ENCODE data around the gene ZNF574. TPM values are rescaled to one million over a fixed set of nuclear protein-coding genes. Genes with fewer than 3 reads are reported as not detected.

ZNF574 gene
- total RNA-seq, 4 donors from 2014 or later = 13.2 to 24.3 (median 16.2) TPM

DNA sequence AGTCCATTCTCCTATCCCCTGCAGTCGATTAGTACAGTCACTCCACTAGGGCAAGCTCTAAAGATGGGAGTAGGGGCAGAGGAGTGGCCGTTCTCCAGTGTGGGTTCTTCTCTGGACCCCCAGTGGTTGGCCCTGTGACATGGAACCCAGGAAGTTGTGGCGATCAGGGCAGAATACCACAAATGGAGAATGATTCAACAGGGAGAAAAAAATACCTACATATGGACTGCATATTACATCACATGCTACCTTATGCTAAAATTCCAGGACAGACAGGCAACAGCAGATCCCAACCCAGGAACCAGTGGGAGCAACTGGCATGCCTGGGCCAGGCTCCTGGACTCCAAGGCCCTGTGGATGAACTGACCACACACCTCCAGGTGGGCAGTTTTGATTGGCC, 35.8 kb downstream of the ZNF574 start:
- no peak for TF ChIP-seq POLR2A (IDR thresholded peaks at IDR 0.05)
- TF ChIP-seq, protein P1, sequence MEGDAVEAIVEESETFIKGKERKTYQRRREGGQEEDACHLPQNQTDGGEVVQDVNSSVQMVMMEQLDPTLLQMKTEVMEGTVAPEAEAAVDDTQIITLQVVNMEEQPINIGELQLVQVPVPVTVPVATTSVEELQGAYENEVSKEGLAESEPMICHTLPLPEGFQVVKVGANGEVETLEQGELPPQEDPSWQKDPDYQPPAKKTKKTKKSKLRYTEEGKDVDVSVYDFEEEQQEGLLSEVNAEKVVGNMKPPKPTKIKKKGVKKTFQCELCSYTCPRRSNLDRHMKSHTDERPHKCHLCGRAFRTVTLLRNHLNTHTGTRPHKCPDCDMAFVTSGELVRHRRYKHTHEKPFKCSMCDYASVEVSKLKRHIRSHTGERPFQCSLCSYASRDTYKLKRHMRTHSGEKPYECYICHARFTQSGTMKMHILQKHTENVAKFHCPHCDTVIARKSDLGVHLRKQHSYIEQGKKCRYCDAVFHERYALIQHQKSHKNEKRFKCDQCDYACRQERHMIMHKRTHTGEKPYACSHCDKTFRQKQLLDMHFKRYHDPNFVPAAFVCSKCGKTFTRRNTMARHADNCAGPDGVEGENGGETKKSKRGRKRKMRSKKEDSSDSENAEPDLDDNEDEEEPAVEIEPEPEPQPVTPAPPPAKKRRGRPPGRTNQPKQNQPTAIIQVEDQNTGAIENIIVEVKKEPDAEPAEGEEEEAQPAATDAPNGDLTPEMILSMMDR (IDR thresholded peaks at IDR 0.05) = no peak
- H3K9me3 ChIP-seq = no peaks in the 10 kb centered on the region
- H3K27ac ChIP-seq = no peak overlapping the region
- no peaks in the 10 kb centered on the region for H3K36me3 ChIP-seq
- peaks cover 0 to 12% (median 0%) of the 10 kb centered on the region in 4 donors for H3K27me3 ChIP-seq
- DNase-seq = no peak
- no peak overlapping the region for H3K4me3 ChIP-seq
- 60 to 63% methylated on average over 2 to 3 of the region's 3 CpGs for WGBS, 2 donors
- peaks cover 0 to 21% (median 12%) of the 10 kb centered on the region in 3 donors for H3K4me1 ChIP-seq
- intact Hi-C loops (cut with DNase I) = no loop called here

- no peak for DNase-seq
- H3K27ac ChIP-seq = peak overlapping the region in 2 of 4 donors; percentile 13 to 67
- H3K4me1 ChIP-seq = peaks cover 0 to 16% (median 12%) of the 10 kb centered on the region in 3 donors
- TF ChIP-seq, protein P1 (IDR thresholded peaks at IDR 0.05) = peak in 1 of 6 experiments; percentile 4
- no peak for TF ChIP-seq POLR2A (IDR thresholded peaks at IDR 0.05)
- H3K4me3 ChIP-seq = no peak overlapping the region
- intact Hi-C loops (cut with DNase I) = no loop called here
- H3K36me3 ChIP-seq = no peaks in the 10 kb centered on the region
- no peaks in the 10 kb centered on the region for H3K9me3 ChIP-seq
- WGBS, 2 donors = 37 to 38% methylated on average over 9 of the region's 10 CpGs
- H3K27me3 ChIP-seq = no peaks in the 10 kb centered on the region
These were observed 37.8 kb downstream of the ZNF574 start for GRCh38 chr19:42113641-42114348.

- no peak for DNase-seq
- no peaks in the 10 kb centered on the region for H3K27me3 ChIP-seq
- H3K9me3 ChIP-seq = no peaks in the 10 kb centered on the region
- TF ChIP-seq, protein P1 (IDR thresholded peaks at IDR 0.05) = no peak
- no peak for TF ChIP-seq POLR2A (IDR thresholded peaks at IDR 0.05)
- 61 to 75% methylated on average over 7 of the region's 7 CpGs for WGBS, 2 donors
- H3K27ac ChIP-seq = peak overlapping the region in 1 of 4 donors; percentile 67
- intact Hi-C loops (cut with DNase I) = no loop called here
- no peaks in the 10 kb centered on the region for H3K36me3 ChIP-seq
- H3K4me3 ChIP-seq = no peak overlapping the region
- peaks cover 0 to 13% (median 12%) of the 10 kb centered on the region in 3 donors for H3K4me1 ChIP-seq
These were observed 38.4 kb downstream of the ZNF574 start for GRCh38 chr19:42114412-42114811.

- Histone ChIP-seq H3K36me3 (no peaks in the 10 kb centered on the region), H3K27me3 (no peaks in the 10 kb centered on the region), H3K27ac (no peak overlapping the region), H3K4me3 (no peak overlapping the region), H3K4me1 (peaks cover 0 to 13% (median 12%) of the 10 kb centered on the region in 3 donors), H3K9me3 (no peaks in the 10 kb centered on the region)
- no peak for DNase-seq
- WGBS, 2 donors = 74% methylated on average over 4 of the region's 4 CpGs
- intact Hi-C loops (cut with DNase I) = no loop called here
- TF ChIP-seq, protein P1 (IDR thresholded peaks at IDR 0.05) = no peak
- no peak for TF ChIP-seq POLR2A (IDR thresholded peaks at IDR 0.05)
These were observed 39.3 kb downstream of the ZNF574 start for GRCh38 chr19:42115219-42115618.

- intact Hi-C loops (cut with DNase I) = no loop called here
- no peak overlapping the region for H3K4me3 ChIP-seq
- H3K4me1 ChIP-seq = peaks cover 0 to 13% (median 12%) of the 10 kb centered on the region in 3 donors
- DNase-seq = no peak
- H3K36me3 ChIP-seq = no peaks in the 10 kb centered on the region
- no peak for TF ChIP-seq POLR2A (IDR thresholded peaks at IDR 0.05)
- TF ChIP-seq, protein P1 (IDR thresholded peaks at IDR 0.05) = no peak
- WGBS, 2 donors = 81 to 83% methylated on average over 2 to 4 of the region's 4 CpGs
- peak overlapping the region in 1 of 4 donors; percentile 9 for H3K27ac ChIP-seq
- H3K9me3 ChIP-seq = no peaks in the 10 kb centered on the region
- no peaks in the 10 kb centered on the region for H3K27me3 ChIP-seq
These were observed 39.7 kb downstream of the ZNF574 start for GRCh38 chr19:42115705-42116104.

Data from esophagus squamous epithelium (tissue), 5 donors.